Measurements from ENCODE around the gene EPHA3.

Gene EPHA3

GRCh38 chr3:89234620-89235019 lies 127.2 kb downstream of the EPHA3 start:
- DNase-seq, result no peak

GRCh38 chr3:89238846-89239245 lies 131.4 kb downstream of the EPHA3 start:
- DNase-seq, result no peak

GRCh38 chr3:89239774-89240173 lies 132.4 kb downstream of the EPHA3 start:
- no peak for DNase-seq

- DNase-seq, result no peak
These were observed 138.2 kb downstream of the EPHA3 start for GRCh38 chr3:89245612-89246011.

- DNase-seq, result no peak
These were observed 138.9 kb downstream of the EPHA3 start for GRCh38 chr3:89246326-89246725.

- DNase-seq, result no peak
These were observed 143.3 kb downstream of the EPHA3 start for GRCh38 chr3:89250742-89251141.

- DNase-seq, result no peak
These were observed 144.6 kb downstream of the EPHA3 start for GRCh38 chr3:89252016-89252415.

GRCh38 chr3:89252860-89253259 lies 145.4 kb downstream of the EPHA3 start:
- no peak for DNase-seq

- no peak for DNase-seq
These were observed 149.0 kb downstream of the EPHA3 start for GRCh38 chr3:89256395-89256794.

- DNase-seq, result no peak
These were observed 149.5 kb downstream of the EPHA3 start for GRCh38 chr3:89256882-89257281.

GRCh38 chr3:89260721-89261120 lies 153.3 kb downstream of the EPHA3 start:
- DNase-seq, result no peak

GRCh38 chr3:89261673-89262072 lies 154.3 kb downstream of the EPHA3 start:
- DNase-seq, result no peak

- DNase-seq, result no peak
These were observed 155.0 kb downstream of the EPHA3 start for GRCh38 chr3:89262309-89262929.

GRCh38 chr3:89264037-89264560 lies 156.7 kb downstream of the EPHA3 start:
- DNase-seq, result no peak

GRCh38 chr3:89266074-89266473 lies 158.7 kb downstream of the EPHA3 start:
- DNase-seq, result no peak

- no peak for DNase-seq
These were observed 160.6 kb downstream of the EPHA3 start for GRCh38 chr3:89268059-89268458.

GRCh38 chr3:89270201-89270600 lies 162.8 kb downstream of the EPHA3 start:
- no peak for DNase-seq

- DNase-seq, result no peak
These were observed 167.6 kb downstream of the EPHA3 start for GRCh38 chr3:89275001-89275400.

GRCh38 chr3:89276116-89276515 lies 168.7 kb downstream of the EPHA3 start:
- no peak for DNase-seq

GRCh38 chr3:89278302-89279025 lies 171.0 kb downstream of the EPHA3 start:
- no peak for DNase-seq

- no peak for DNase-seq
These were observed 172.9 kb downstream of the EPHA3 start for GRCh38 chr3:89280301-89280700.

GRCh38 chr3:89280822-89281365 lies 173.5 kb downstream of the EPHA3 start:
- no peak for DNase-seq

- DNase-seq, result no peak
These were observed 180.6 kb downstream of the EPHA3 start for GRCh38 chr3:89287902-89288508.

All from CD4-positive, alpha-beta T cell treated with Interleukin-4 for 4 hours (primary cell).